HepG2 (cell line): ENCODE measurements around the gene ADAT3. TPM values are rescaled to one million over a fixed set of nuclear protein-coding genes. Genes with fewer than 3 reads are reported as not detected.

Source experiments
- BHLHE40 ChIP-seq: IDR thresholded peaks from 2 replicates; pipeline ENCODE4 v1.6.1; 2011; ENCODE audit warnings: low read length, improper control_type of control experiment
- HDAC2 ChIP-seq: sonication (generic); formaldehyde crosslinking; IDR thresholded peaks from 2 replicates; pipeline ENCODE4 v1.4.0; 2020; ENCODE audit warnings: missing genetic modification reagents
- ZBTB21 ChIP-seq: sonication (generic); formaldehyde crosslinking; IDR thresholded peaks from 2 replicates; pipeline ENCODE4 v1.4.0; 2020; ENCODE audit warnings: missing genetic modification reagents
- ZBTB34 ChIP-seq: sonication (generic); formaldehyde crosslinking; IDR thresholded peaks from 2 replicates; pipeline ENCODE4 v1.8.0; 2022; ENCODE audit warnings: mild to moderate bottlenecking, missing genetic modification reagents
- ZNF3 ChIP-seq: IDR thresholded peaks from 2 replicates; pipeline ENCODE4 v1.7.0; 2017; ENCODE audit warnings: inconsistent platforms
- polyA plus RNA-seq, 8 experiments: library from polyadenylated mRNA; depleted of rRNA in 3 of 8; stranded (reverse) in 7 of 8; unstranded in 1 of 8; fragments of >200 nt; fragmentation: Illumina TruSeq in 4 of 8; extraction: Trizol in 4 of 8; gene quantifications; 2 replicates each; pipeline versions ENCODE4 v1.2.1 to v1.2.3, GENCODE V29; 2011 to 2016; ENCODE audit warnings: low read depth in 4 of 8, missing spikeins in 1 of 8, mixed read lengths in 1 of 8; ENCODE audit not compliant: insufficient read depth in 1 of 8
- total RNA-seq, 5 experiments: library from RNA; depleted of rRNA; stranded (reverse); fragments of >200 nt; fragmentation: Illumina TruSeq; extraction: Trizol; gene quantifications; 2 replicates each; pipeline ENCODE4 v1.2.3, GENCODE V29; 2016; ENCODE audit warnings: low read depth in 1 of 5
- TF ChIP-seq, protein P1 (sequence below): sonication (generic); formaldehyde crosslinking; IDR thresholded peaks from 2 replicates; pipeline ENCODE4 v1.4.0; 2020; ENCODE audit warnings: missing genetic modification reagents
- TF ChIP-seq, protein P2 (sequence below): sonication (generic); formaldehyde crosslinking; IDR thresholded peaks from 2 replicates; pipeline ENCODE4 v1.9.0; 2022; ENCODE audit warnings: missing genetic modification reagents, mild to moderate bottlenecking, borderline replicate concordance
- TF ChIP-seq, protein P3 (sequence below): sonication (generic); formaldehyde crosslinking; IDR thresholded peaks from 2 replicates; pipeline ENCODE4 v1.5.1; 2020; ENCODE audit warnings: mild to moderate bottlenecking, missing genetic modification reagents, moderate library complexity
- TF ChIP-seq, protein P4 (sequence below): sonication (generic); formaldehyde crosslinking; IDR thresholded peaks from 2 replicates; pipeline ENCODE4 v1.5.0; 2020; ENCODE audit warnings: mild to moderate bottlenecking, missing genetic modification reagents, borderline replicate concordance

ADAT3 gene
- total and polyA plus RNA-seq, 2 of the 13 experiments (the other 11 are each of a cell fraction or from before 2014, with no cell fraction given) = 0.95 to 3.5 TPM

DNA sequence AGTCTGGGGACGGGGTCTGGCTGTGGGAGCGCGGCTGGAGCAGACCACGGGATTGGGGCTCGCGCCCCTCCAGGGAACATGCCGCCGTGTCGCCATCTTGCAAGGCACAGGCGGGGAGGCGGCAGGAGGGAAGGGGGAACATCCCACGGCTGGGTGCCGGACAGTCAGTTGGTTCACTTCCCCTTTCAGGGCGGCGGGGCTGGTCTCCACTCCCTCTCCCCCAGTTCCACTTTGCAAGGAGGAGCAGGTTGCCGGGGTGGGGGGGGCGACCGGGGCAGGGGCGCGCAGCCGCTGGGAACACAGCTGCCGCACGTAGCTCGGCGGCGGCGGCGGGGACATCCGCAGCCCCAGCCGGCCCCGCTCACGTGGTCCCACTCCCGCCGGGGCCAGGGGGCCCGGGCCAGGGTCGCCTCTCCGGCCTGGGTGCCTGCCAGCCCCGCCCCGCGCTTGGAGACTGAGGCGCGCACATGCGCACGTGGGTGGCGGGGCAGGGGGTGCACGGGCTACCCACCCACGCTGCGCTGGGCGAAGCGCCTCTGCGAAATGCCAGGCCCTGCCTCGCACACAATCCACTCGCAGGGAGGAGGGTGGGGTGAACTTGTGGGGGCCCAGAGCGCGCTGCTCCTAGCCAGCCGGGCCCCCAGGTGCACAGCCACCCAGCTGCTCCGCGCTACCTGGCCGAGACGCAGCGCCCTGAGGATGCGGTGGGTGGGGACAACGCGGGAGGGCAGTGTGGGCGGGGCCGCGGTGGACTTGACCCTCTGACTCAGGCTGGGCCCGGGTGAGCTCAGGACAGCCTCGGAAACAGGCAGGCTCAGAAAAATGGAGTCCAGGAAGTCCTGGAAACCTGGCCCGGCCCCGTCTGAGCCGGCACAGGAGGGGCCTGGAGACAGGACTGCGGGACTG, 48.2 kb upstream of the ADAT3 start (continued):
- TF ChIP-seq, protein P1, sequence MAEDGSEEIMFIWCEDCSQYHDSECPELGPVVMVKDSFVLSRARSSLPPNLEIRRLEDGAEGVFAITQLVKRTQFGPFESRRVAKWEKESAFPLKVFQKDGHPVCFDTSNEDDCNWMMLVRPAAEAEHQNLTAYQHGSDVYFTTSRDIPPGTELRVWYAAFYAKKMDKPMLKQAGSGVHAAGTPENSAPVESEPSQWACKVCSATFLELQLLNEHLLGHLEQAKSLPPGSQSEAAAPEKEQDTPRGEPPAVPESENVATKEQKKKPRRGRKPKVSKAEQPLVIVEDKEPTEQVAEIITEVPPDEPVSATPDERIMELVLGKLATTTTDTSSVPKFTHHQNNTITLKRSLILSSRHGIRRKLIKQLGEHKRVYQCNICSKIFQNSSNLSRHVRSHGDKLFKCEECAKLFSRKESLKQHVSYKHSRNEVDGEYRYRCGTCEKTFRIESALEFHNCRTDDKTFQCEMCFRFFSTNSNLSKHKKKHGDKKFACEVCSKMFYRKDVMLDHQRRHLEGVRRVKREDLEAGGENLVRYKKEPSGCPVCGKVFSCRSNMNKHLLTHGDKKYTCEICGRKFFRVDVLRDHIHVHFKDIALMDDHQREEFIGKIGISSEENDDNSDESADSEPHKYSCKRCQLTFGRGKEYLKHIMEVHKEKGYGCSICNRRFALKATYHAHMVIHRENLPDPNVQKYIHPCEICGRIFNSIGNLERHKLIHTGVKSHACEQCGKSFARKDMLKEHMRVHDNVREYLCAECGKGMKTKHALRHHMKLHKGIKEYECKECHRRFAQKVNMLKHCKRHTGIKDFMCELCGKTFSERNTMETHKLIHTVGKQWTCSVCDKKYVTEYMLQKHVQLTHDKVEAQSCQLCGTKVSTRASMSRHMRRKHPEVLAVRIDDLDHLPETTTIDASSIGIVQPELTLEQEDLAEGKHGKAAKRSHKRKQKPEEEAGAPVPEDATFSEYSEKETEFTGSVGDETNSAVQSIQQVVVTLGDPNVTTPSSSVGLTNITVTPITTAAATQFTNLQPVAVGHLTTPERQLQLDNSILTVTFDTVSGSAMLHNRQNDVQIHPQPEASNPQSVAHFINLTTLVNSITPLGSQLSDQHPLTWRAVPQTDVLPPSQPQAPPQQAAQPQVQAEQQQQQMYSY (CRISPR knock-in tag) = peak; percentile 73; the same call in 1 of the 2 replicates
- TF ChIP-seq ZBTB34 (CRISPR knock-in tag) = no peak
- TF ChIP-seq BHLHE40 = no peak
- TF ChIP-seq ZNF3 (CRISPR knock-in tag) = no peak
- TF ChIP-seq ZBTB21 (CRISPR knock-in tag) = no peak
- TF ChIP-seq, protein P2, sequence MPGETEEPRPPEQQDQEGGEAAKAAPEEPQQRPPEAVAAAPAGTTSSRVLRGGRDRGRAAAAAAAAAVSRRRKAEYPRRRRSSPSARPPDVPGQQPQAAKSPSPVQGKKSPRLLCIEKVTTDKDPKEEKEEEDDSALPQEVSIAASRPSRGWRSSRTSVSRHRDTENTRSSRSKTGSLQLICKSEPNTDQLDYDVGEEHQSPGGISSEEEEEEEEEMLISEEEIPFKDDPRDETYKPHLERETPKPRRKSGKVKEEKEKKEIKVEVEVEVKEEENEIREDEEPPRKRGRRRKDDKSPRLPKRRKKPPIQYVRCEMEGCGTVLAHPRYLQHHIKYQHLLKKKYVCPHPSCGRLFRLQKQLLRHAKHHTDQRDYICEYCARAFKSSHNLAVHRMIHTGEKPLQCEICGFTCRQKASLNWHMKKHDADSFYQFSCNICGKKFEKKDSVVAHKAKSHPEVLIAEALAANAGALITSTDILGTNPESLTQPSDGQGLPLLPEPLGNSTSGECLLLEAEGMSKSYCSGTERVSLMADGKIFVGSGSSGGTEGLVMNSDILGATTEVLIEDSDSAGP (CRISPR knock-in tag) = 0 out of 2 replicates have a peak, but pooled peaks have one; percentile 33
- TF ChIP-seq HDAC2 (CRISPR knock-in tag) = 0 out of 2 replicates have a peak, but pooled peaks have one; percentile 30
- TF ChIP-seq, protein P3, sequence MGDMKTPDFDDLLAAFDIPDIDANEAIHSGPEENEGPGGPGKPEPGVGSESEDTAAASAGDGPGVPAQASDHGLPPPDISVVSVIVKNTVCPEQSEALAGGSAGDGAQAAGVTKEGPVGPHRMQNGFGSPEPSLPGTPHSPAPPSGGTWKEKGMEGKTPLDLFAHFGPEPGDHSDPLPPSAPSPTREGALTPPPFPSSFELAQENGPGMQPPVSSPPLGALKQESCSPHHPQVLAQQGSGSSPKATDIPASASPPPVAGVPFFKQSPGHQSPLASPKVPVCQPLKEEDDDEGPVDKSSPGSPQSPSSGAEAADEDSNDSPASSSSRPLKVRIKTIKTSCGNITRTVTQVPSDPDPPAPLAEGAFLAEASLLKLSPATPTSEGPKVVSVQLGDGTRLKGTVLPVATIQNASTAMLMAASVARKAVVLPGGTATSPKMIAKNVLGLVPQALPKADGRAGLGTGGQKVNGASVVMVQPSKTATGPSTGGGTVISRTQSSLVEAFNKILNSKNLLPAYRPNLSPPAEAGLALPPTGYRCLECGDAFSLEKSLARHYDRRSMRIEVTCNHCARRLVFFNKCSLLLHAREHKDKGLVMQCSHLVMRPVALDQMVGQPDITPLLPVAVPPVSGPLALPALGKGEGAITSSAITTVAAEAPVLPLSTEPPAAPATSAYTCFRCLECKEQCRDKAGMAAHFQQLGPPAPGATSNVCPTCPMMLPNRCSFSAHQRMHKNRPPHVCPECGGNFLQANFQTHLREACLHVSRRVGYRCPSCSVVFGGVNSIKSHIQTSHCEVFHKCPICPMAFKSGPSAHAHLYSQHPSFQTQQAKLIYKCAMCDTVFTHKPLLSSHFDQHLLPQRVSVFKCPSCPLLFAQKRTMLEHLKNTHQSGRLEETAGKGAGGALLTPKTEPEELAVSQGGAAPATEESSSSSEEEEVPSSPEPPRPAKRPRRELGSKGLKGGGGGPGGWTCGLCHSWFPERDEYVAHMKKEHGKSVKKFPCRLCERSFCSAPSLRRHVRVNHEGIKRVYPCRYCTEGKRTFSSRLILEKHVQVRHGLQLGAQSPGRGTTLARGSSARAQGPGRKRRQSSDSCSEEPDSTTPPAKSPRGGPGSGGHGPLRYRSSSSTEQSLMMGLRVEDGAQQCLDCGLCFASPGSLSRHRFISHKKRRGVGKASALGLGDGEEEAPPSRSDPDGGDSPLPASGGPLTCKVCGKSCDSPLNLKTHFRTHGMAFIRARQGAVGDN (CRISPR knock-in tag) = peak; percentile 67
- TF ChIP-seq, protein P4, sequence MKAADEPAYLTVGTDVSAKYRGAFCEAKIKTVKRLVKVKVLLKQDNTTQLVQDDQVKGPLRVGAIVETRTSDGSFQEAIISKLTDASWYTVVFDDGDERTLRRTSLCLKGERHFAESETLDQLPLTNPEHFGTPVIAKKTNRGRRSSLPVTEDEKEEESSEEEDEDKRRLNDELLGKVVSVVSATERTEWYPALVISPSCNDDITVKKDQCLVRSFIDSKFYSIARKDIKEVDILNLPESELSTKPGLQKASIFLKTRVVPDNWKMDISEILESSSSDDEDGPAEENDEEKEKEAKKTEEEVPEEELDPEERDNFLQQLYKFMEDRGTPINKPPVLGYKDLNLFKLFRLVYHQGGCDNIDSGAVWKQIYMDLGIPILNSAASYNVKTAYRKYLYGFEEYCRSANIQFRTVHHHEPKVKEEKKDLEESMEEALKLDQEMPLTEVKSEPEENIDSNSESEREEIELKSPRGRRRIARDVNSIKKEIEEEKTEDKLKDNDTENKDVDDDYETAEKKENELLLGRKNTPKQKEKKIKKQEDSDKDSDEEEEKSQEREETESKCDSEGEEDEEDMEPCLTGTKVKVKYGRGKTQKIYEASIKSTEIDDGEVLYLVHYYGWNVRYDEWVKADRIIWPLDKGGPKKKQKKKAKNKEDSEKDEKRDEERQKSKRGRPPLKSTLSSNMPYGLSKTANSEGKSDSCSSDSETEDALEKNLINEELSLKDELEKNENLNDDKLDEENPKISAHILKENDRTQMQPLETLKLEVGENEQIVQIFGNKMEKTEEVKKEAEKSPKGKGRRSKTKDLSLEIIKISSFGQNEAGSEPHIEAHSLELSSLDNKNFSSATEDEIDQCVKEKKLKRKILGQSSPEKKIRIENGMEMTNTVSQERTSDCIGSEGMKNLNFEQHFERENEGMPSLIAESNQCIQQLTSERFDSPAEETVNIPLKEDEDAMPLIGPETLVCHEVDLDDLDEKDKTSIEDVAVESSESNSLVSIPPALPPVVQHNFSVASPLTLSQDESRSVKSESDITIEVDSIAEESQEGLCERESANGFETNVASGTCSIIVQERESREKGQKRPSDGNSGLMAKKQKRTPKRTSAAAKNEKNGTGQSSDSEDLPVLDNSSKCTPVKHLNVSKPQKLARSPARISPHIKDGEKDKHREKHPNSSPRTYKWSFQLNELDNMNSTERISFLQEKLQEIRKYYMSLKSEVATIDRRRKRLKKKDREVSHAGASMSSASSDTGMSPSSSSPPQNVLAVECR (CRISPR knock-in tag) = peak; percentile 42; the same call in 1 of the 2 replicates
